BJ (cell line): ENCODE data around the gene LATS1. TPM values are rescaled to one million over a fixed set of nuclear protein-coding genes. Genes with fewer than 3 reads are reported as not detected.
A peak's percentile ranks its signal among the peaks of the same experiment; 100 is the strongest.
"Not testable (repeated sequence)": the region's sequence is repeated elsewhere in the genome, so short reads cannot be mapped to it uniquely, and the experiment has no call there.

ENCODE experiments used
- CTCF ChIA-PET: fragments of 350-600 bp; formaldehyde crosslinking; extraction: SDS; loops from one replicate; lab custom pipeline; 2021; ENCODE audit warnings: antibody characterized with exemption, inconsistent platforms; lab: Yijun Ruan, JAX
- POLR2A ChIA-PET: fragments of 300-600 bp; sonication (Branson Sonifier 250); formaldehyde crosslinking; extraction: SDS; loops from one replicate; lab custom pipeline; 2021; ENCODE audit warnings: antibody characterized with exemption; lab: Charles Lee
- DNase-seq: peaks from one replicate; pipeline ENCODE4 v3.0.0-alpha.2; 2011; ENCODE audit warnings: low read depth
- H3K27me3 ChIP-seq: 2 replicates; pipeline ENCODE4 v1.6.0; 2011; ENCODE audit warnings: low read length; ENCODE audit not compliant: control insufficient read depth, insufficient read depth
- H3K36me3 ChIP-seq: 2 replicates; pipeline ENCODE4 v1.5.1; 2011; ENCODE audit warnings: low read length; ENCODE audit not compliant: control insufficient read depth, insufficient read depth
- H3K4me3 ChIP-seq: 2 replicates; pipeline ENCODE4 v1.5.1; 2011; ENCODE audit warnings: low read depth, mild to moderate bottlenecking, control low read depth, low read length
- polyA plus RNA-seq: library from polyadenylated mRNA; depleted of rRNA; stranded (reverse); fragments of >200 nt; gene quantifications from 2 replicates; pipeline ENCODE4 v1.2.3, GENCODE V29; 2011
- TF ChIP-seq, protein P1 (sequence below): IDR thresholded peaks from 2 replicates; pipeline ENCODE4 v1.5.1; 2011; ENCODE audit warnings: low read depth, mild to moderate bottlenecking, control low read depth, inconsistent platforms, low read length, moderate library complexity; ENCODE audit not compliant: insufficient read depth

LATS1 gene
- polyA plus RNA-seq, 1 experiment = 12.4 TPM

GRCh38 chr6:149750136-149750609 is 32.3 kb upstream of the LATS1 start:
- ChIA-PET CTCF (interaction anchor here (1.1 kb wide), 1 partner anchor 175 kb away, joined by 4 read pairs; no protein-coding TSS in a partner anchor), POLR2A (no interaction called here)
- TF ChIP-seq, protein P1, sequence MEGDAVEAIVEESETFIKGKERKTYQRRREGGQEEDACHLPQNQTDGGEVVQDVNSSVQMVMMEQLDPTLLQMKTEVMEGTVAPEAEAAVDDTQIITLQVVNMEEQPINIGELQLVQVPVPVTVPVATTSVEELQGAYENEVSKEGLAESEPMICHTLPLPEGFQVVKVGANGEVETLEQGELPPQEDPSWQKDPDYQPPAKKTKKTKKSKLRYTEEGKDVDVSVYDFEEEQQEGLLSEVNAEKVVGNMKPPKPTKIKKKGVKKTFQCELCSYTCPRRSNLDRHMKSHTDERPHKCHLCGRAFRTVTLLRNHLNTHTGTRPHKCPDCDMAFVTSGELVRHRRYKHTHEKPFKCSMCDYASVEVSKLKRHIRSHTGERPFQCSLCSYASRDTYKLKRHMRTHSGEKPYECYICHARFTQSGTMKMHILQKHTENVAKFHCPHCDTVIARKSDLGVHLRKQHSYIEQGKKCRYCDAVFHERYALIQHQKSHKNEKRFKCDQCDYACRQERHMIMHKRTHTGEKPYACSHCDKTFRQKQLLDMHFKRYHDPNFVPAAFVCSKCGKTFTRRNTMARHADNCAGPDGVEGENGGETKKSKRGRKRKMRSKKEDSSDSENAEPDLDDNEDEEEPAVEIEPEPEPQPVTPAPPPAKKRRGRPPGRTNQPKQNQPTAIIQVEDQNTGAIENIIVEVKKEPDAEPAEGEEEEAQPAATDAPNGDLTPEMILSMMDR = no peak
- DNase-seq = no peak
- no peaks in the 10 kb centered on the region for H3K27me3 ChIP-seq
- peak overlapping the region; percentile 96 for H3K4me3 ChIP-seq
- H3K36me3 ChIP-seq = no peaks in the 10 kb centered on the region

DNA sequence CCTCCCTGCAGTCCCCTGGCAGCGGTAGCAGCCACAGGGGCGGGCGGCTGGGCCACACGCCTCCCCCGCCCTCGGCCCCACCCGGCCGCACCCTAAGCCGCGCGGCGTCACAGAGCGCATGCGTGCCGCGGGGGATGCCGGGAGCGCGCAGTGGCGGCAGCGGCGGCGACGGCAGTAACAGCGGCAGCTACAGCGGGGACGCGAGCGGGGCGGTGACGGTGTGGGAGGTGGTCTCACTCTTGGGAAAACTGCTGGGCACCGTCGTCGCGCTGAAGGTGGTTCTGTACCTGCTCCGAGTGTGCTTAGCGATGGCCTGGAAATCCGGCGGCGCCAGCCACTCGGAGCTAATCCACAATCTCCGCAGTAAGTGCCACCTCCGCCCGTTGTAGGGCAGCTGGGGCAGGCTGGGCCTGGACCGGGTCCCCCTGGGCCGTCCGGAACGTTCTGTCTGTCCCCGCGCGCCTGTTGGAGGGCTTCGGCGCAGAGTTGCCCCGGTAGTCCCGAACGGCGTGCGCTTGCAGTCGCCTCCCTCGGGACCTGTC is 31.8 kb upstream of the LATS1 start, which contains the start of gene PCMT1:
TSS of gene PCMT1 (plus strand) at position 148 of the 542 bp plus-strand sequence. CDS start at position 309, 161 bp downstream.
- POLR2A ChIA-PET = no interaction called here
- TF ChIP-seq, protein P1 = no peak
- CTCF ChIA-PET = interaction anchor here (1.1 kb wide), 1 partner anchor 175 kb away, joined by 4 read pairs; no protein-coding TSS in a partner anchor

DNA sequence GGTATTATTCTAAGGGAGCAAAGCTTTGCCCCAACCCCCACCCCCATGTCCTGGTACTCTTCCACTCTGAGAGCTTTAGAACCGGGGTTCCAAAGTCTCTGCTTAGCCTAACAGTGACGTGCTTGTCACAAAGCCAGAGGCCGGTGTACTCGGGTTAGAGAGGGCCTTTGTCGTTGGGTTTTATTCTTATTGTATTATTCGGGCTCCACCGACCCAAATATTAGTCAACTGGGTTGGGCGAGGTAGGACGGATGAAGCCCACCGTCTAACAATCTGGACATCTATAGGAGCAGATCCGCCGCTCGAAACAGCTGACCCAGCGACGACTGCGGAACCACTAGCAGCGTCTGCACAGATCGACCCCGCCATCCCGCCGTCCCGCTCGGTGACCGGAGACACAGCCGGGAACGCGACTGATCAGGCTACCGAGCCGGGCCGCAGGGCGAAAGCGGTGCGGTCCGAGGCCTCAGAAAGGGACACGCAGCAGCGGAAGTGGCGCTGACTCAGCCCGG is 31.2 kb upstream of the LATS1 start:
- CTCF ChIA-PET = interaction anchor here (1.1 kb wide), 1 partner anchor 176 kb away, joined by 4 read pairs; no protein-coding TSS in a partner anchor

More for the DNA sequence above, 31.8 kb upstream of the LATS1 start, which contains the start of gene PCMT1:
- no peaks in the 10 kb centered on the region for H3K36me3 ChIP-seq
- H3K27me3 ChIP-seq = no peaks in the 10 kb centered on the region
- peak within 1 kb of the TSS; percentile 96 for H3K4me3 ChIP-seq
- DNase-seq = peak; percentile 54

DNA sequence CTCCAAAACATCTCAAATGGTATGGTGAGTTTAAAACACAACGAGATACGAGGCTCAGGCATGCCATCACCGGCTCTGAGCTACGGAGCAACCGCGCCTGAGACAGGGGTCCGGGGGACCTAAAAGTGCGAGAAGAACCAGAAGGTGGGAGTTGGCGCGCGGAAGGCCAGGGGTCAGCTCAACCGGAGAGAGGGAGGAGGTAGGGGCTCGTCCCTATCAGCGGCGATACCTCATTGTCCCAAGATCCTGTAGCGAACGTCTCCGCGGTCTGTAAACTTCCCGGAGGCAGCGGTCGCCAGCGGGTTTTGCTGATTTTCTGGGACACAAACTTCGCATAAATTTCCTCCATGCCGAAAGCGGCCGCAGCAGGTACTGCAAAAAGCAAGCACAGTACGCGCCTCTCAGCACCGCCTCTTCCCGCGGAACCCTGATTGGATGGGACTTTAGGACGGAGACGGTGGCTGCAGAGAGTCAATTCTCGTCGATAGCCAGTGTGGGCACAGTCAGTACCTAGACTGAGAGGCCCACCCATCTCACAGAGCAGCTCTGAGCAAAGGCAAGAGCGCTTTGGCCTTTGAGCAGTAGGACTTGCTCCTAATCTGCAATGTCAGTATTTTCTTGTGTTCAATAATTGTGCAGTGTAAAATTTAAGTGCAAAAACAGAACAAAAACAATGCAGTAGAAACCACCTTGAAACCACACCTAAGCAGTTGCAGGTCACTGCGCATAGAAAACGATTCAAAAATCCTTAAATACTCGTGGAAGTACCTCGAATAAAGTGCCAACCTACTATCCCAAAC is 28.4 kb upstream of the LATS1 start, which contains the start of gene NUP43:
TSS of gene NUP43 (minus strand) at position 383 of the 800 bp plus-strand sequence. CDS start at position 349, 34 bp downstream.
- peak; percentile 57 for DNase-seq
- Histone ChIP-seq H3K36me3 (peaks cover 2% of the 10 kb centered on the region; the same call in 1 of the 2 replicates), H3K4me3 (peak within 1 kb of the TSS; percentile 82), H3K27me3 (no peaks in the 10 kb centered on the region)
- CTCF ChIA-PET = interaction anchor here (0.6 to 1.4 kb wide), 10 partner anchors 9 to 222 kb away, joined by 3 to 8 read pairs (median 3); no protein-coding TSS in a partner anchor
- TF ChIP-seq, protein P1 = peak; percentile 57
- POLR2A ChIA-PET = no interaction called here

More for the DNA sequence above, 31.2 kb upstream of the LATS1 start:
- POLR2A ChIA-PET, DNase-seq, H3K27me3 ChIP-seq, H3K36me3 ChIP-seq: not testable (repeated sequence)
- H3K4me3 ChIP-seq = peak overlapping the region; percentile 96

DNA sequence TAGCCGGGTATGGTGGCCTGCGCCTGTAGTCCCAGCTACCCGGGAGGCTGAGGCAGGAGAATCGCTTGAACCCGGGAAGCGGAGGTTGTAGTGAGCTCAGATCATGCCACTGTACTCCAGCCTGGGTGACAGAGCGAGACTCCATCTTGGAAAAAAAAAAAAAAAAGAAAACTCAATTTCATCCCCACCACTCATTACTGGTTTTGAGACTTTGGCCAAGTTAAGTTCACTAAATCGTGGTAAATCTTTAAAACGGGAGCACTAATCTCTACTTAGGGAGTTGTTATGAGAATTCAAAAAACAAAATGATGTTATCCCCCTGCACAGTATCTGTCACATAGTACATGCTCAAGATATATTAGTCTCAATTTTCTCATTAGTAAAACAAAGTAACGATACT is 27.4 kb upstream of the LATS1 start:
- H3K4me3 ChIP-seq = peak overlapping the region; percentile 82
- CTCF ChIA-PET = interaction anchor here (0.6 to 1.4 kb wide), 6 partner anchors 11 to 321 kb away, joined by 3 read pairs; no protein-coding TSS in a partner anchor
- H3K36me3 ChIP-seq, H3K27me3 ChIP-seq, DNase-seq, POLR2A ChIA-PET: not testable (repeated sequence)

DNA sequence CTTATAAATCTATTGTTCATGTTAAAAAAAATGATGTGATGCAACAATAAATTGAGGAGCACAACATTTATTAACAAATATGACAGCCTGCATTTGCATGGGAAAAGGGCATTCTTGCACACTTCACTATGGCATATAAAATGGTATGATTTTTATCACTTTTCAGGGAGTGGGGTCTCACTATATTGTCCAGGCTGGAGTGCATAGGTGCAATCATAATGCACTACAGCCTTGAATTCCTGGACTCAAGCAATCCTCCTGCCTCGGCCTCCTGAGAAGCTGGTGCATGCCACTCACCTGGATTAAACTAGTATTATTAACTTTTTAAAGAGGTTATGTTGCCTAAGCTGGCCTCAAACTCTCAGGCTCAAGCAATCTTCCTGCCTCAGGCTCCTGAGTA is 17.0 kb upstream of the LATS1 start:
- POLR2A ChIA-PET = no interaction called here
- peaks cover 12% of the 10 kb centered on the region for H3K36me3 ChIP-seq
- no peaks in the 10 kb centered on the region for H3K27me3 ChIP-seq
- DNase-seq = no peak
- CTCF ChIA-PET = no interaction called here
- no peak overlapping the region for H3K4me3 ChIP-seq
- TF ChIP-seq, protein P1 = no peak
